ENCODE data around the gene GYS1. TPM values are rescaled to one million over a fixed set of nuclear protein-coding genes. Genes with fewer than 3 reads are reported as not detected.

The GYS1 gene
- total RNA-seq, 4 donors from 2014 or later = 31.8 to 107 (median 40.9) TPM

DNA sequence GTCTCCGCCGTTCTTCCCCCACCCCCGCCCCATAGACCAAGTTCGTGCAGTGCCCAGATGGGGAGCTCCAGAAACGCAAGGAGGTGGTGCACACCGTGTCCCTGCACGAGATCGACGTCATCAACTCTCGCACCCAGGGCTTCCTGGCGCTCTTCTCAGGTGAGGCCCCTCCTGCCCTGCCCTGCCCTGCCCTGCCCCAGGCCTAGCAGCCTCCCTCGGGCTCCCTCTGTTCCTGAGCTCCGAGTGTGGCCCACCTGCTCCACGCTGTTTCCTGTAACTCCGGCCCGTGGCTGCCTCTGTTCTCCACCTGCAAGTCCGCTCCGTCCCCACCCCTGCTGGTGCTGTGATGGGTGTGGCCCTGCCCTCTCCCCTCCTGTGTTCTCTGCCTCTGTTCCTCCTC is 17.3 kb upstream of the GYS1 start:
- 88 to 90% methylated on average over 7 to 18 of the region's 18 CpGs for WGBS, 2 donors (ENCODE audit: low coverage in 1 of 2)
- Histone ChIP-seq H3K36me3 (peaks cover 0 to 14% (median 6%) of the 10 kb centered on the region in 4 donors), H3K4me1 (no peaks in the 10 kb centered on the region), H3K27me3 (no peaks in the 10 kb centered on the region), H3K27ac (no peak overlapping the region), H3K9me3 (no peaks in the 10 kb centered on the region), H3K4me3 (no peak overlapping the region)
- DNase-seq = no peak
- intact Hi-C loops (cut with DNase I; ENCODE audit: low total_unique reads) = no loop called here
- no peak for TF ChIP-seq POLR2AphosphoS5 (IDR thresholded peaks at IDR 0.05)
- TF ChIP-seq, protein P1, sequence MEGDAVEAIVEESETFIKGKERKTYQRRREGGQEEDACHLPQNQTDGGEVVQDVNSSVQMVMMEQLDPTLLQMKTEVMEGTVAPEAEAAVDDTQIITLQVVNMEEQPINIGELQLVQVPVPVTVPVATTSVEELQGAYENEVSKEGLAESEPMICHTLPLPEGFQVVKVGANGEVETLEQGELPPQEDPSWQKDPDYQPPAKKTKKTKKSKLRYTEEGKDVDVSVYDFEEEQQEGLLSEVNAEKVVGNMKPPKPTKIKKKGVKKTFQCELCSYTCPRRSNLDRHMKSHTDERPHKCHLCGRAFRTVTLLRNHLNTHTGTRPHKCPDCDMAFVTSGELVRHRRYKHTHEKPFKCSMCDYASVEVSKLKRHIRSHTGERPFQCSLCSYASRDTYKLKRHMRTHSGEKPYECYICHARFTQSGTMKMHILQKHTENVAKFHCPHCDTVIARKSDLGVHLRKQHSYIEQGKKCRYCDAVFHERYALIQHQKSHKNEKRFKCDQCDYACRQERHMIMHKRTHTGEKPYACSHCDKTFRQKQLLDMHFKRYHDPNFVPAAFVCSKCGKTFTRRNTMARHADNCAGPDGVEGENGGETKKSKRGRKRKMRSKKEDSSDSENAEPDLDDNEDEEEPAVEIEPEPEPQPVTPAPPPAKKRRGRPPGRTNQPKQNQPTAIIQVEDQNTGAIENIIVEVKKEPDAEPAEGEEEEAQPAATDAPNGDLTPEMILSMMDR (IDR thresholded peaks at IDR 0.05) = no peak
- no peak for TF ChIP-seq POLR2A (IDR thresholded peaks at IDR 0.05)
- TF ChIP-seq EP300 (IDR thresholded peaks at IDR 0.05; ENCODE audit: low read depth) = no peak
- in situ Hi-C loops (cut with MboI; ENCODE audit: low pct_ligation_motif_present in 1 of 4, low pct_unique_long_range_greater_than_20kb in 1 of 4, low sequenced_read_pairs in 3 of 4) = no loop called here

DNA sequence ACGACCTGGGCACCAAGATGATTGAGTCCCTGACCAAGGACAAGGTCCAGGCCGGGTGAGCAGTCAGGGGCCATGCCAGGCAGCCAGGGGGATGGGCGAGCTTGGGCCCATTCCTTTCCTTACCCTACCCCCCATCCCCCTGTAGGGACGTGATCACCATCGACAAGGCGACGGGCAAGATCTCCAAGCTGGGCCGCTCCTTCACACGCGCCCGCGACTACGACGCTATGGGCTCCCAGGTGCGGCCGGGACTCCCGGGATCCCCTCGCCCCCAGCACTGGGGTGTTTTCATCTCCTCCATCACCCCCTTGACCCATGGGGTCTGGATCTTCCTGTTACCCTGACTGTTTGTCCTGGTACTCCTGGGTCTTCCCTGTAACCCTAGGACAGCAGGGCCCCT is 16.7 kb upstream of the GYS1 start:
- Histone ChIP-seq H3K27me3 (no peaks in the 10 kb centered on the region), H3K27ac (no peak overlapping the region), H3K36me3 (peaks cover 0 to 19% (median 9%) of the 10 kb centered on the region in 4 donors), H3K4me3 (no peak overlapping the region), H3K4me1 (no peaks in the 10 kb centered on the region), H3K9me3 (no peaks in the 10 kb centered on the region)
- intact Hi-C loops (cut with DNase I; ENCODE audit: low total_unique reads) (no loop called here), in situ Hi-C loops (cut with MboI; ENCODE audit: low pct_ligation_motif_present in 1 of 4, low pct_unique_long_range_greater_than_20kb in 1 of 4, low sequenced_read_pairs in 3 of 4) (no loop called here)
- WGBS, 2 donors (ENCODE audit: low coverage in 1 of 2) = 97% methylated on average over 18 of the region's 18 CpGs; no CpG with 5 or more reads in 1 of the 2 donors
- TF ChIP-seq POLR2AphosphoS5 (IDR thresholded peaks at IDR 0.05) (no peak), POLR2A (IDR thresholded peaks at IDR 0.05) (no peak), EP300 (IDR thresholded peaks at IDR 0.05; ENCODE audit: low read depth) (no peak)
- TF ChIP-seq, protein P1 (IDR thresholded peaks at IDR 0.05) = no peak
- no peak for DNase-seq

DNA sequence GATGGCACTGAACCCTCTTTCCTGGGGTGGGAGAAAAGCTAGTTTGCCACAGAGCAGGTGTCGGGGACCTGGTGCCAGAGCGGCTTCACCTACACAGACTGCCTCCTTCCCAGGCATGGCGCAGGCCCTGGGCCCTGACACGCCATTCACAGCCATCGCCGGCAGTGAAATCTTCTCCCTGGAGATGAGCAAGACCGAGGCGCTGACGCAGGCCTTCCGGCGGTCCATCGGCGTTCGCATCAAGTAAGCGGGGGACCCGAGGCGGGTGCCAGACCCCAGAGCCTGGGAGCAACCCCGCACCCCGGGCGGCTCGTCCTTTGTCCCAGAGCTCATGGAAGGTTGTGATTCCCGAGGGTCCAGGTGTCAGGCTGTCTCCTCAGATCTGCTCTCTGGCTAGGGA is 13.8 kb upstream of the GYS1 start:
- in situ Hi-C loops (cut with MboI; ENCODE audit: low pct_ligation_motif_present in 1 of 4, low pct_unique_long_range_greater_than_20kb in 1 of 4, low sequenced_read_pairs in 3 of 4) = no loop called here
- Histone ChIP-seq H3K36me3 (peaks cover 0 to 33% (median 11%) of the 10 kb centered on the region in 4 donors), H3K27me3 (no peaks in the 10 kb centered on the region), H3K4me1 (no peaks in the 10 kb centered on the region), H3K4me3 (no peak overlapping the region), H3K9me3 (no peaks in the 10 kb centered on the region), H3K27ac (no peak overlapping the region)
- 97% methylated on average over 22 of the region's 22 CpGs; no CpG with 5 or more reads in 1 of the 2 donors for WGBS, 2 donors (ENCODE audit: low coverage in 1 of 2)
- intact Hi-C loops (cut with DNase I; ENCODE audit: low total_unique reads) = no loop called here
- TF ChIP-seq POLR2A (IDR thresholded peaks at IDR 0.05) (no peak), EP300 (IDR thresholded peaks at IDR 0.05; ENCODE audit: low read depth) (no peak), POLR2AphosphoS5 (IDR thresholded peaks at IDR 0.05) (no peak)
- TF ChIP-seq, protein P1 (IDR thresholded peaks at IDR 0.05) = no peak
- no peak for DNase-seq

DNA sequence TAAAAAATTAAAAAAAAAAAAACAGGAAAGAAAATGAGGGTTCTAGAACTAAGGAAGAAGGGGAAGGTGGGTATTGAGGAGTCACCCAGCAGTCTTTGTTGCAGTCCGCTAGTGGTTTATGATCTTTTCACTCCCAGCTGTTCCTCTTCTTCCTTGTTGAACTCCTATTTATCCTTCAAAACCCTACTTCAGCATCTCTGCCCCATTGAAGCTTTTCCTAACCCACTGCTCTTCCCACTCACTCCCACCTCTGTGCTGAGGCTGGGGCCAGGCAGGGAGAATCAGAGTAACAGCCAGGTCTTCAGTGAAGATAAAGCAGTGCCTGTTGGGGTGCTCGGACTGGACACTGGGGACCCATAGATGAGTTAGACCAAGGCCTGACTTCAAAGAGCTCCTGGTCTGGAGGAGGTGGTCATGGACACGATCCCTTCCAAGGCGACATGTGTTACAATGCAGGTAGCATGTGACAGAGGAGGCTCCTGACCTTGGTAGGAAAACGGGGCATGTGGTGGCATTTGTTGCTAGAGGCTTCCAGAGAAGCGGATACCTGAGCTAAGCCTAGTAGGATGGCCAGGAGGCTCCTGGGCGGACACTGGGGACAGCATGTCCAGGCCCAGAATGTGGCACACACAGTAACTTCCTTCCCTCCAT is 12.0 kb upstream of the GYS1 start:
- H3K27me3 ChIP-seq = no peaks in the 10 kb centered on the region
- H3K4me1 ChIP-seq = no peaks in the 10 kb centered on the region
- H3K4me3 ChIP-seq = no peak overlapping the region
- peaks cover 0 to 31% (median 8%) of the 10 kb centered on the region in 4 donors for H3K36me3 ChIP-seq
- intact Hi-C loops (cut with DNase I; ENCODE audit: low total_unique reads) = no loop called here
- H3K27ac ChIP-seq = no peak overlapping the region
- in situ Hi-C loops (cut with MboI; ENCODE audit: low pct_ligation_motif_present in 1 of 4, low pct_unique_long_range_greater_than_20kb in 1 of 4, low sequenced_read_pairs in 3 of 4) = no loop called here
- 94 to 97% methylated on average over 2 to 7 of the region's 7 CpGs for WGBS, 2 donors (ENCODE audit: low coverage in 1 of 2)
- TF ChIP-seq, protein P1 (IDR thresholded peaks at IDR 0.05) = no peak
- TF ChIP-seq EP300 (IDR thresholded peaks at IDR 0.05; ENCODE audit: low read depth) (no peak), POLR2A (IDR thresholded peaks at IDR 0.05) (no peak)
- H3K9me3 ChIP-seq = no peaks in the 10 kb centered on the region
- DNase-seq = no peak
